Vagina (tissue), 2 donors: ENCODE results near the gene VWA5B2.

Source experiments
- CTCF ChIP-seq, 3 experiments: fragments of 450-650 bp in 2 of 3; fragments of 200-600 bp in 1 of 3; sonication (generic) in 1 of 3; IDR thresholded peaks; one replicate each; pipeline ENCODE4 v1.5.1; 2017 to 2019; ENCODE audit warnings: antibody characterized with exemption in 3 of 3, mild to moderate bottlenecking in 2 of 3, moderate library complexity in 2 of 3
- POLR2AphosphoS5 ChIP-seq, 2 donors: sonication (generic); formaldehyde crosslinking; IDR thresholded peaks; one replicate each; pipeline ENCODE4 v1.9.0; 2017; ENCODE audit warnings: antibody characterized with exemption in 2 of 2, mild to moderate bottlenecking in 2 of 2, low read depth in 1 of 2; ENCODE audit not compliant: insufficient read depth in 1 of 2

GRCh38 chr3:184229394-184230080, at the start of gene VWA5B2:
- TF ChIP-seq CTCF (IDR thresholded peaks at IDR 0.05), result no peak
- TF ChIP-seq POLR2AphosphoS5 (IDR thresholded peaks at IDR 0.05; ENCODE audit: insufficient read depth in 1 of 2, low read depth in 1 of 2), result no peak
